ENCODE data around the gene MARCHF4. TPM values are rescaled to one million over a fixed set of nuclear protein-coding genes. Genes with fewer than 3 reads are reported as not detected.

MARCHF4 gene
- total and polyA plus RNA-seq, 9 of the 15 experiments (the other 6 are each of a cell fraction or from before 2014, with no cell fraction given) = 0.05 TPM; not detected in 8

GRCh38 chr2:216373896-216374295 lies 1.6 kb upstream of the MARCHF4 start:
- no peak overlapping the region for H2AFZ ChIP-seq (ENCODE audit: low read depth, low read length)
- no peak overlapping the region for H3K27ac ChIP-seq (ENCODE audit: extremely low read depth, low read depth, low read length)
- peaks cover 0 to 16% of the 10 kb centered on the region in 2 experiments; a peak in 3 of 5 replicates for H3K27me3 ChIP-seq (ENCODE audit: control insufficient read depth in 2 of 2, insufficient read depth in 2 of 2, low read length in 2 of 2)
- in situ Hi-C loops (cut with MboI) (no loop called here), intact Hi-C loops (cut with micrococcal nuclease) (no loop called here)
- no peak for TF ChIP-seq RNF2 (IDR thresholded peaks at IDR 0.05)
- CTCF ChIA-PET (ENCODE audit: low intra/inter-chr PET ratio) = no interaction called here
- FAIRE-seq = no peak
- H3K4me2 ChIP-seq (ENCODE audit: insufficient read depth, low read length) = no peak overlapping the region
- POLR2A ChIA-PET = no interaction called here
- no peaks in the 10 kb centered on the region for H3K9me3 ChIP-seq (replicated peaks; ENCODE audit: control insufficient read depth, insufficient read depth, low read depth, low read length)
- no peak overlapping the region for H3K4me3 ChIP-seq
- no peak overlapping the region for H3K9ac ChIP-seq (ENCODE audit: insufficient read depth in 1 of 2, low read depth in 2 of 2, low read length in 2 of 2)
- H4K20me1 ChIP-seq (replicated peaks; ENCODE audit: control insufficient read depth, insufficient read depth, low read length) = 0 out of 2 replicates have a peak, but pooled peaks cover 4% of the 10 kb centered on the region
- no peaks in the 10 kb centered on the region for H3K36me3 ChIP-seq (ENCODE audit: control insufficient read depth, insufficient read depth, low read length)
- no peaks in the 10 kb centered on the region for H3K9me1 ChIP-seq (ENCODE audit: control insufficient read depth, insufficient read depth, low read length)
- H3K79me2 ChIP-seq (ENCODE audit: control insufficient read depth, insufficient read depth, low read length) = no peaks in the 10 kb centered on the region
- no peak for ATAC-seq
- peaks cover 0 to 13% of the 10 kb centered on the region in 2 experiments; a peak in 2 of 5 replicates for H3K4me1 ChIP-seq (replicated peaks in 1 of 2; ENCODE audit: control insufficient read depth in 2 of 2, insufficient read depth in 2 of 2, low read length in 2 of 2)
- DNase-seq (ENCODE audit: extremely low read depth in 1 of 4, low spot score in 3 of 4) = no peak
- BruUV-seq (replicated peaks) = no TSS peak

GRCh38 chr2:216372761-216373291 lies 543 bp upstream of the MARCHF4 start:
- intact Hi-C loops (cut with micrococcal nuclease) = no loop called here
- no peak for TF ChIP-seq CBFB (CRISPR knock-in tag; IDR thresholded peaks at IDR 0.05)
- no peak for TF ChIP-seq ARHGAP35 (IDR thresholded peaks at IDR 0.05; ENCODE audit: partially characterized antibody)
- TF ChIP-seq PCBP1 (IDR thresholded peaks at IDR 0.05; ENCODE audit: low read depth, low read length, poor library complexity, severe bottlenecking) = no peak
- TF ChIP-seq ARID3B (CRISPR knock-in tag; IDR thresholded peaks at IDR 0.05; ENCODE audit: borderline replicate concordance) = no peak
- TF ChIP-seq CEBPZ (IDR thresholded peaks at IDR 0.05; ENCODE audit: borderline replicate concordance, low read depth, low read length) = no peak
- TF ChIP-seq ILF3 (IDR thresholded peaks at IDR 0.05; ENCODE audit: borderline replicate concordance) = no peak
- TF ChIP-seq ZNF696 (CRISPR knock-in tag; conservative IDR thresholded peaks at IDR 0.05) = no peak
- no peak for TF ChIP-seq ZBTB7A (IDR thresholded peaks at IDR 0.05; ENCODE audit: borderline replicate concordance, control insufficient read depth, low read depth, low read length)
- TF ChIP-seq ZC3H4 (CRISPR knock-in tag; IDR thresholded peaks at IDR 0.05; ENCODE audit: borderline replicate concordance) = no peak

More at GRCh38 chr2:216372761-216373291, 543 bp upstream of the MARCHF4 start:
- in situ Hi-C loops (cut with MboI) = no loop called here
- Histone ChIP-seq H3K9me1 (ENCODE audit: control insufficient read depth, insufficient read depth, low read length) (no peaks in the 10 kb centered on the region), H3K79me2 (ENCODE audit: control insufficient read depth, insufficient read depth, low read length) (no peaks in the 10 kb centered on the region), H3K27me3 (ENCODE audit: control insufficient read depth in 2 of 2, insufficient read depth in 2 of 2, low read length in 2 of 2) (peaks cover 0 to 21% of the 10 kb centered on the region in 2 experiments; a peak in 3 of 5 replicates), H3K4me2 (ENCODE audit: insufficient read depth, low read length) (no peak overlapping the region), H3K27ac (ENCODE audit: extremely low read depth, low read depth, low read length) (no peak overlapping the region), H3K4me1 (replicated peaks in 1 of 2; ENCODE audit: control insufficient read depth in 2 of 2, insufficient read depth in 2 of 2, low read length in 2 of 2) (peaks cover 0 to 13% of the 10 kb centered on the region in 2 experiments; a peak in 2 of 5 replicates), H3K9me3 (replicated peaks; ENCODE audit: control insufficient read depth, insufficient read depth, low read depth, low read length) (no peaks in the 10 kb centered on the region), H3K9ac (ENCODE audit: insufficient read depth in 1 of 2, low read depth in 2 of 2, low read length in 2 of 2) (no peak overlapping the region), H3K36me3 (ENCODE audit: control insufficient read depth, insufficient read depth, low read length) (no peaks in the 10 kb centered on the region), H3K4me3 (no peak overlapping the region), H4K20me1 (replicated peaks; ENCODE audit: control insufficient read depth, insufficient read depth, low read length) (0 out of 2 replicates have a peak, but pooled peaks cover 4% of the 10 kb centered on the region), H2AFZ (ENCODE audit: low read depth, low read length) (no peak overlapping the region)
- whole genome bisulfite sequencing (ENCODE audit: insufficient coverage, low coverage, missing lambda C conversion rate) = 2% methylated on average over 6 of the region's 6 CpGs
- CTCF ChIA-PET (ENCODE audit: low intra/inter-chr PET ratio) = no interaction called here
- no peak for ATAC-seq
- FAIRE-seq = no peak
- no peak for DNase-seq (ENCODE audit: extremely low read depth in 1 of 4, low spot score in 3 of 4)
- no TSS peak for BruUV-seq (replicated peaks)
- POLR2A ChIA-PET = interaction anchor here (0.6 to 0.9 kb wide), 2 partner anchors 9 to 500 kb away, joined by 4 to 5 read pairs; no protein-coding TSS in a partner anchor

All from K562 (cell line).